GM19023 (cell line): ENCODE measurements around the gene TNNT3.

Experiments
- ATAC-seq: cut with Tn5 transposase; IDR thresholded peaks from one replicate; pipeline ENCODE4 v1.9.1; 2021; ENCODE audit warnings: mild to moderate bottlenecking, moderate library complexity; ENCODE audit not compliant: unreplicated experiment

Gene TNNT3

GRCh38 chr11:1920909-1921573, 1.5 kb downstream of the TNNT3 start:
- ATAC-seq, result no peak

GRCh38 chr11:1921574-1922141, 2.2 kb downstream of the TNNT3 start:
- no peak for ATAC-seq

GRCh38 chr11:1922481-1923081, 3.1 kb downstream of the TNNT3 start:
- no peak for ATAC-seq

- no peak for ATAC-seq
Observed at GRCh38 chr11:1923201-1923956, 3.9 kb downstream of the TNNT3 start.

GRCh38 chr11:1924181-1924580, 4.7 kb downstream of the TNNT3 start:
- no peak for ATAC-seq

GRCh38 chr11:1924646-1925372, 5.3 kb downstream of the TNNT3 start:
- no peak for ATAC-seq

GRCh38 chr11:1925373-1926155, 6.1 kb downstream of the TNNT3 start:
- no peak for ATAC-seq

GRCh38 chr11:1926156-1927025, 6.9 kb downstream of the TNNT3 start:
- no peak for ATAC-seq

- ATAC-seq, result no peak
Observed at GRCh38 chr11:1927026-1927847, 7.7 kb downstream of the TNNT3 start.

- ATAC-seq, result no peak
Observed at GRCh38 chr11:1927848-1928469, 8.5 kb downstream of the TNNT3 start.

- no peak for ATAC-seq
Observed at GRCh38 chr11:1928470-1928890, 9.0 kb downstream of the TNNT3 start.

- no peak for ATAC-seq
Observed at GRCh38 chr11:1928891-1929541, 9.5 kb downstream of the TNNT3 start.

- ATAC-seq, result no peak
Observed at GRCh38 chr11:1929621-1930461, 10.3 kb downstream of the TNNT3 start.

GRCh38 chr11:1930462-1930830, 10.9 kb downstream of the TNNT3 start:
- ATAC-seq, result no peak

GRCh38 chr11:1931341-1932104, 12.0 kb downstream of the TNNT3 start:
- ATAC-seq, result no peak

GRCh38 chr11:1932105-1932480, 12.6 kb downstream of the TNNT3 start:
- no peak for ATAC-seq
